ENCODE data around the gene TRAK1. TPM values are rescaled to one million over a fixed set of nuclear protein-coding genes. Genes with fewer than 3 reads are reported as not detected.

TRAK1 gene
- total and polyA plus RNA-seq, 10 of the 15 experiments (the other 5 are each of a cell fraction or from before 2014, with no cell fraction given): 6.6 to 46.2 (median 23.7) TPM

- TF ChIP-seq ZNF687 (IDR thresholded peaks at IDR 0.05) (no peak), YBX1 (IDR thresholded peaks at IDR 0.05) (no peak), FOXK2 (IDR thresholded peaks at IDR 0.05) (no peak), WRNIP1 (IDR thresholded peaks at IDR 0.05; ENCODE audit: borderline replicate concordance, low read depth, low read length) (no peak), IKZF2 (IDR thresholded peaks at IDR 0.05) (no peak), ZBTB11 (CRISPR knock-in tag; IDR thresholded peaks at IDR 0.05) (no peak), MEF2B (IDR thresholded peaks at IDR 0.05; ENCODE audit: partially characterized antibody, poor library complexity, severe bottlenecking) (peak; percentile 40), STAT3 (IDR thresholded peaks at IDR 0.05; ENCODE audit: low read depth, low read length) (no peak), CREM (IDR thresholded peaks at IDR 0.05; ENCODE audit: low read depth) (no peak), MEF2A (IDR thresholded peaks at IDR 0.05; ENCODE audit: insufficient read depth, low read depth, low read length) (0 out of 2 replicates have a peak, but pooled peaks have one; percentile 22), EZH2 (IDR thresholded peaks at IDR 0.05; ENCODE audit: borderline replicate concordance, control insufficient read depth, low read depth, low read length) (no peak), IRF5 (IDR thresholded peaks at IDR 0.05; ENCODE audit: borderline replicate concordance) (no peak), NBN (IDR thresholded peaks at IDR 0.05) (no peak), PAX8 (IDR thresholded peaks at IDR 0.05) (no peak)
Observed at GRCh38 chr3:42214565-42215283, 123.6 kb downstream of the TRAK1 start (continued).

All from GM12878 (cell line).